K562 (cell line): ENCODE measurements around the gene CHSY1. TPM values are rescaled to one million over a fixed set of nuclear protein-coding genes. Genes with fewer than 3 reads are reported as not detected.

Source experiments
- ATF1 ChIP-seq, 2 experiments: fragments of 450-650 bp in 1 of 2; IDR thresholded peaks; 2 replicates each; pipeline ENCODE4 v1.6.1; 2016; ENCODE audit warnings: missing compliant biosample characterization in 1 of 2, missing genetic modification characterization in 1 of 2
- EP300 ChIP-seq: IDR thresholded peaks from 2 replicates; pipeline ENCODE4 v1.6.1; 2012; ENCODE audit warnings: low read length, improper control_type of control experiment
- L3MBTL2 ChIP-seq: fragments of 450-650 bp; IDR thresholded peaks from 2 replicates; pipeline ENCODE4 v1.6.1; 2016; ENCODE audit warnings: mild to moderate bottlenecking, moderate library complexity
- MTA3 ChIP-seq: fragments of 450-650 bp; formaldehyde crosslinking; IDR thresholded peaks from 2 replicates; pipeline ENCODE4 v1.6.1; 2017; ENCODE audit warnings: mild to moderate bottlenecking, borderline replicate concordance
- PHB2 ChIP-seq: fragments of 450-650 bp; IDR thresholded peaks from 2 replicates; pipeline ENCODE4 v1.6.1; 2017; ENCODE audit warnings: low read depth
- PURB ChIP-seq: sonication (generic); formaldehyde crosslinking; IDR thresholded peaks from 2 replicates; pipeline ENCODE4 v1.9.0; 2021; ENCODE audit warnings: low read depth, mild to moderate bottlenecking, missing genetic modification reagents
- TARDBP ChIP-seq: fragments of 450-650 bp; IDR thresholded peaks from 2 replicates; pipeline ENCODE4 v1.6.1; 2016
- TCF3 ChIP-seq: sonication (generic); formaldehyde crosslinking; IDR thresholded peaks from 2 replicates; pipeline ENCODE4 v1.4.0; 2020; ENCODE audit warnings: mild to moderate bottlenecking, missing genetic modification reagents
- ZBTB7A ChIP-seq: IDR thresholded peaks from 2 replicates; pipeline ENCODE4 v1.6.1; 2011; ENCODE audit warnings: low read depth, mild to moderate bottlenecking, low read length, moderate library complexity, borderline replicate concordance; ENCODE audit not compliant: control insufficient read depth
- ZC3H8 ChIP-seq: fragments of 450-650 bp; IDR thresholded peaks from 2 replicates; pipeline ENCODE4 v1.6.1; 2017
- polyA plus RNA-seq, 8 experiments: library from polyadenylated mRNA; depleted of rRNA in 4 of 8; stranded (reverse) in 5 of 8; unstranded in 3 of 8; fragments of >200 nt; fragmentation: Nextera tagmentation in 2 of 8; fragmentation: Illumina TruSeq in 1 of 8; extraction: Ambion mirVana in 2 of 8; extraction: Trizol in 1 of 8; gene quantifications; 2 replicates each; pipeline versions ENCODE4 v1.2.1 to v1.2.3, GENCODE V29; 2011 to 2014; ENCODE audit warnings: inconsistent platforms in 1 of 8, missing spikeins in 1 of 8
- total RNA-seq, 7 experiments: library from RNA; depleted of rRNA in 6 of 7; stranded (reverse); fragments of >200 nt in 6 of 7; fragmentation: Illumina TruSeq in 2 of 7; extraction: Trizol in 2 of 7; gene quantifications; 2 replicates each; pipeline versions ENCODE4 v1.2.1 to v1.2.3, GENCODE V29; 2011 to 2021; ENCODE audit warnings: low replicate concordance in 1 of 7
- TF ChIP-seq, protein P1 (sequence below), 2 experiments: fragments of 450-650 bp; formaldehyde crosslinking in 1 of 2; IDR thresholded peaks; 2 replicates each; pipeline versions ENCODE4 v1.4.0 to v1.6.1; 2014 to 2020; ENCODE audit warnings: mild to moderate bottlenecking in 2 of 2, borderline replicate concordance in 1 of 2, low read depth in 1 of 2
- TF ChIP-seq, protein P2 (sequence below): fragments of 250-450 bp; sonication (Bioruptor Pico); IDR thresholded peaks from 2 replicates; pipeline ENCODE4 v1.5.0; 2022; ENCODE audit warnings: mild to moderate bottlenecking
- TF ChIP-seq, protein P3 (sequence below): fragments of 450-650 bp; formaldehyde crosslinking; IDR thresholded peaks from 2 replicates; pipeline ENCODE4 v1.4.0; 2020; ENCODE audit warnings: mild to moderate bottlenecking, mixed read lengths

CHSY1 gene
- total and polyA plus RNA-seq, 9 of the 15 experiments (the other 6 are each of a cell fraction or from before 2014, with no cell fraction given) = 7.0 to 16.4 (median 13.4) TPM

DNA sequence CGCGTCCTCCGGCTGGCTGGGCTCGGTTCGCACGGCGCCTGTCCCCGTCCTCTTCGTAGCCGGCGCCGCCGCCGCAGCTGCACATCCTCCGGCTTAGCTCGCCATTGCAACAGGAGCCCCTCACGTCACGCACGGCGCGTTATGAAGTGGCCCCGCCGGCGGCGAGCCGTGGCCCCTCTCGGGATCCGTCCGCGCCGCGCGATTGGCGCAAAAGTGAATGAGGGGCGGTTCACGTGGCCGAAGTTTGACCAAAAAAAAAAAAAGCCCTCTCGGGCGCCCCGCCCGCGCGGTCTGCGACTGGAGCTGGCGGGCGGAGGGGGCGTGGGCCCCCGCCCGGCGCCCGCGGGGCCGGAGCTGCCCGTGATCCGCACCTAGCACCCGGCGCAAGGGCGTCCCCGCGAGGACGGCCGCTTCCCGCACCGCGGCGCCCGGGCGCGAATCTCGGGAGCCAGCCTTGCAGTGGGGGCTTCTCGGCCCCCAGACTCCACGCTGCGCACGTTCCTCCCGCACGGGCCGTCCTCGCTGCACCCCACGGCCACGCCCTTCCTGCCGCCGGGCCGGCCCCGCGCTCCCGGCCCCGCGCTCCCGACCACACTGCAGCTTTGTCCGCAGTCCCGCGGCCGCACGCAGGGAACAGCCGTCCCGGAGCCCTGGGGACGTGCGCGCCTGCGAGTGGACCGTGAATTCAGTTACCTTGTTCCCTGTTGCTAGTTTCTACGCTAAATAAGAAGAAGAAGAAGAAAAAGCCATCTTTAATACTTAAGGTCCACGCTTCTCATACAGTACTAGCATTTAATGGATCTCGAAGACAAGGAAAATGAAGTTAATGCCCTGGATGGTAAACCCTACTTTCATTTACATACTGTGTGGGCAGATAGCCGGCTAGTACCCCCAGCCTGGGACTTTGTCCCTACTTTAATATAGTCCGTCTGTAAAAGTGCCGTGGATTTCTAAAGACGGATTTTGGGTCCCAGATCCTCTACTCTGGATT lies at the start of gene CHSY1 (continued):
- TF ChIP-seq, protein P1, sequence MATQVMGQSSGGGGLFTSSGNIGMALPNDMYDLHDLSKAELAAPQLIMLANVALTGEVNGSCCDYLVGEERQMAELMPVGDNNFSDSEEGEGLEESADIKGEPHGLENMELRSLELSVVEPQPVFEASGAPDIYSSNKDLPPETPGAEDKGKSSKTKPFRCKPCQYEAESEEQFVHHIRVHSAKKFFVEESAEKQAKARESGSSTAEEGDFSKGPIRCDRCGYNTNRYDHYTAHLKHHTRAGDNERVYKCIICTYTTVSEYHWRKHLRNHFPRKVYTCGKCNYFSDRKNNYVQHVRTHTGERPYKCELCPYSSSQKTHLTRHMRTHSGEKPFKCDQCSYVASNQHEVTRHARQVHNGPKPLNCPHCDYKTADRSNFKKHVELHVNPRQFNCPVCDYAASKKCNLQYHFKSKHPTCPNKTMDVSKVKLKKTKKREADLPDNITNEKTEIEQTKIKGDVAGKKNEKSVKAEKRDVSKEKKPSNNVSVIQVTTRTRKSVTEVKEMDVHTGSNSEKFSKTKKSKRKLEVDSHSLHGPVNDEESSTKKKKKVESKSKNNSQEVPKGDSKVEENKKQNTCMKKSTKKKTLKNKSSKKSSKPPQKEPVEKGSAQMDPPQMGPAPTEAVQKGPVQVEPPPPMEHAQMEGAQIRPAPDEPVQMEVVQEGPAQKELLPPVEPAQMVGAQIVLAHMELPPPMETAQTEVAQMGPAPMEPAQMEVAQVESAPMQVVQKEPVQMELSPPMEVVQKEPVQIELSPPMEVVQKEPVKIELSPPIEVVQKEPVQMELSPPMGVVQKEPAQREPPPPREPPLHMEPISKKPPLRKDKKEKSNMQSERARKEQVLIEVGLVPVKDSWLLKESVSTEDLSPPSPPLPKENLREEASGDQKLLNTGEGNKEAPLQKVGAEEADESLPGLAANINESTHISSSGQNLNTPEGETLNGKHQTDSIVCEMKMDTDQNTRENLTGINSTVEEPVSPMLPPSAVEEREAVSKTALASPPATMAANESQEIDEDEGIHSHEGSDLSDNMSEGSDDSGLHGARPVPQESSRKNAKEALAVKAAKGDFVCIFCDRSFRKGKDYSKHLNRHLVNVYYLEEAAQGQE (IDR thresholded peaks at IDR 0.05; ENCODE audit: borderline replicate concordance) = peak; percentile 38
- TF ChIP-seq, protein P1 (CRISPR knock-in tag; IDR thresholded peaks at IDR 0.05; ENCODE audit: low read depth) = no peak
- no peak for TF ChIP-seq EP300
- TF ChIP-seq, protein P2, sequence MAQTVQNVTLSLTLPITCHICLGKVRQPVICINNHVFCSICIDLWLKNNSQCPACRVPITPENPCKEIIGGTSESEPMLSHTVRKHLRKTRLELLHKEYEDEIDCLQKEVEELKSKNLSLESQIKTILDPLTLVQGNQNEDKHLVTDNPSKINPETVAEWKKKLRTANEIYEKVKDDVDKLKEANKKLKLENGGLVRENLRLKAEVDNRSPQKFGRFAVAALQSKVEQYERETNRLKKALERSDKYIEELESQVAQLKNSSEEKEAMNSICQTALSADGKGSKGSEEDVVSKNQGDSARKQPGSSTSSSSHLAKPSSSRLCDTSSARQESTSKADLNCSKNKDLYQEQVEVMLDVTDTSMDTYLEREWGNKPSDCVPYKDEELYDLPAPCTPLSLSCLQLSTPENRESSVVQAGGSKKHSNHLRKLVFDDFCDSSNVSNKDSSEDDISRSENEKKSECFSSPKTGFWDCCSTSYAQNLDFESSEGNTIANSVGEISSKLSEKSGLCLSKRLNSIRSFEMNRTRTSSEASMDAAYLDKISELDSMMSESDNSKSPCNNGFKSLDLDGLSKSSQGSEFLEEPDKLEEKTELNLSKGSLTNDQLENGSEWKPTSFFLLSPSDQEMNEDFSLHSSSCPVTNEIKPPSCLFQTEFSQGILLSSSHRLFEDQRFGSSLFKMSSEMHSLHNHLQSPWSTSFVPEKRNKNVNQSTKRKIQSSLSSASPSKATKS (CRISPR knock-in tag) = no peak
- peak; percentile 84 for TF ChIP-seq L3MBTL2
- no peak for TF ChIP-seq PHB2
- TF ChIP-seq ZC3H8 = no peak
- TF ChIP-seq MTA3 = peak; percentile 98
- no peak for TF ChIP-seq PURB (CRISPR knock-in tag)
- TF ChIP-seq TARDBP = peak; percentile 78; the same call in 1 of the 2 replicates
- TF ChIP-seq ATF1 (CRISPR knock-in tag; IDR thresholded peaks at IDR 0.05) = no peak
- peak; percentile 81 for TF ChIP-seq ATF1 (tag; IDR thresholded peaks at IDR 0.05)
- TF ChIP-seq TCF3 (CRISPR knock-in tag) = no peak; the same call in 1 of the 2 replicates
- TF ChIP-seq, protein P3, sequence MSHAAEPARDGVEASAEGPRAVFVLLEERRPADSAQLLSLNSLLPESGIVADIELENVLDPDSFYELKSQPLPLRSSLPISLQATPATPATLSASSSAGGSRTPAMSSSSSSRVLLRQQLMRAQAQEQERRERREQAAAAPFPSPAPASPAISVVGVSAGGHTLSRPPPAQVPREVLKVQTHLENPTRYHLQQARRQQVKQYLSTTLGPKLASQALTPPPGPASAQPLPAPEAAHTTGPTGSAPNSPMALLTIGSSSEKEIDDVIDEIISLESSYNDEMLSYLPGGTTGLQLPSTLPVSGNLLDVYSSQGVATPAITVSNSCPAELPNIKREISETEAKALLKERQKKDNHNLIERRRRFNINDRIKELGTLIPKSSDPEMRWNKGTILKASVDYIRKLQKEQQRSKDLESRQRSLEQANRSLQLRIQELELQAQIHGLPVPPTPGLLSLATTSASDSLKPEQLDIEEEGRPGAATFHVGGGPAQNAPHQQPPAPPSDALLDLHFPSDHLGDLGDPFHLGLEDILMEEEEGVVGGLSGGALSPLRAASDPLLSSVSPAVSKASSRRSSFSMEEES (CRISPR knock-in tag) = no peak
- TF ChIP-seq ZBTB7A = peak; percentile 90
